ENCODE data around the gene RGS4.

RGS4 gene

DNA sequence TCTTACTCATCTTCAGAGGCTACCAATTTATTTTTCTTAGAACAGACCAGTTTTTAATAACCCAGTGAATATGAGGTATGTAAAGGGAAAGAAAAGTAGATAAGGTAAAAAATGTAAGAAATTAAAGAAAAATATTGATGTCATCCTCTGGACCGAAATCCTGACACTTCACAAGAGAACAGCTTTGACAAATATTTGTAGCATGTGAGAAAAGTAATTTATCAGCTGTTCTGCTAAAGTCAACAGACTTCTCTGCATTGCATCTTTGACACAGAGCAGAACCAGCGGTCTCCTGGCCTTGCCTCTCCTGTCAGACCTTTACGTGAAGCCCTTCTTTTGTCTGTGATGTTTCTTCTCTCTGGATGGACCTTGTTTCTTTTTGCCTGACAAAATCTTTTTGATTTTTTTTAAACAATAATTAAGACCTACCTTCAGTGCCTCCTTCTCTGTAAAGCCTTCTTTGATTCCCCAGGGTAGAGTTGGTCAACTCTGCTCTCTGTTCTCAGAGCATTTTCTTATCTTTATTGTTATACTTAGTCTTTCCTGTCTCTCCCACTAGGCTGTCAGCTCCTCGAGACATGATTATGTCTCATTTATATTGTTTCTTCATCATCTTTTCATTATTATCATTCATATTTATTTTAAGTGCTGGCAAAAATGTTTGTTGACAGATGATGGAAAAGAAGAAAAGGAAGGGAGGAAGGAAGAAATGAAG is 35.4 kb downstream of the RGS4 start:
- DNase-seq, result no peak

DNA sequence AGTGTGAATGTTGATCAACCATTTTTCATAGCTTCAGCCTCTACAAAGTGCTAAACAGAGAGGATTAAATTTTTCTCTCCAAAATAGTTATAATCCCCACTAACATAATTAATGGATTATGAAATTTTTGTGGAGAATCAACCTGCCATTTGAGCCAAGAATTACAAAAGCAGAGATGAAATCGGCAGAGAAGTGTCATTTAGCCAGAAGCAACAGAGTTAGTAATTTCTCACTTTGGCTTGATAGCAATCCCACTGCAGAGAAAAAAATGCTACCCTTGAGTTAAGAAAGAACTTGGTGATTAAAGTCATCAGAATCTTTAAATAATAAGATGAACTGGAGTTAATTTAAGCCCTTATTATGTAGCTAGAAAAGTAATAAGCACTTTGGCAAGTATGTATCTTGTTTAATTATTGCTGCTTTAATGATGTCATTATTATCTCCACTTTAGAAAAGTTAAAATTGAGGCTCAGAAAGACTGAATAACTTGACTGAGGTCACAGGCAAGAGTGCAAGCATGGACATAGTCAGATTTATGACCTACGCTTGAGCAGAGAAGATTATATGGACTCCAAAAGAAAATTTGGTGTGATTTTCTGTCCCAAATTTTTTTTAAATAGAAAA is 37.3 kb downstream of the RGS4 start:
- no peak for DNase-seq

DNA sequence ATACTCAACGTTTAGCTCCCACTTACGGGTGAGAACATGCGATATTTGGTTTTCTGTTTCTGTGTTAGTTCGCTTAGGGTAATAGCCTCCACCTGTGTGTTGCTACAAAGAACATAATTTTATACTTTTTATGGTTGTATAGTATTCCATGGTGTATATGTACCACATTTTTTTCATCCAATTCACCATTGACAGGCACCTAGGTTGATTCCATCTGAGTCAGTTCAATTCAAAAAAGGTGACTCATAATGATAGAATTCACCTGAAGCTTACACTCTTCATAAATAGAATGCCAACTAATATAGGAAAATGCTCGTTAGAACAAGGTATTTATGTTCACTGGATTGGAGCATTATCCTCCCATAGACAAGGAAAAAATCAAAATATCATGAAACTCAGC is 38.5 kb downstream of the RGS4 start:
- no peak for DNase-seq

DNA sequence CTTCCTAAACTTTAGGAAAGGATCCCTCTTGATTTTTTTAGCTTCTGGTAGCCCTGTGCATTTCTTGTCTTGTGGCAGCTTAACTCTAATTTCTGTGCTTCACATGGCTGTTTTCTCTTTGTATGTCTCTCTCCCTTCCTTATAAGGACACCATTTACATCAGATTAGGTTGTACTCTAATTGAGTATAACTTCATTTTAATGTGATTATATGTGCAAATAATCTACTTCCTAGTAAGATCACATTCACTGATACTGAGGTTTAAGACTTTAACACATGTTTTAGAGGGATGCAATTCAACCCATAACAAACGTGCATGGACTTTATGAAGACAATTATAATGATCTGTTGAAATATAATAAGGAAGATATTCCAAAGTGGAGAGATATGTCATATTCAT is 46.7 kb downstream of the RGS4 start:
- no peak for DNase-seq

DNA sequence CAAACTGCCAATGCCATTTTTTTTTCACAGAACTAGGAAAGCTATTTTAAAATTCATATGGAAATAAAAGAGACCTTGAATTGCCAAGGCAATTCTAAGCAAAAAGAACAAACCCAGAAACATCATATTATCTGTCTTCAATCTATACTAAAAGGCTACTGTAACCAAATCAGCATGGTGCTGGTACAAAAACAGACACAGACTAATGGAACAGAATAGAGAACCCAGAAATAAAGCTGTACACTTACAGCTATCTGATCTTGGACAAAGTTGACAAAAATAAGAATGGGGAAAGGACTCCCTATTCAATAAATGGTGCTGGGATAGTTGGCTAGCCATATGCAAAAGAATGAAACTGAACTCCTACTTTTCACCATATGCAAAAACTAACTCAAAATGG is 50.5 kb downstream of the RGS4 start:
- DNase-seq, result no peak

DNA sequence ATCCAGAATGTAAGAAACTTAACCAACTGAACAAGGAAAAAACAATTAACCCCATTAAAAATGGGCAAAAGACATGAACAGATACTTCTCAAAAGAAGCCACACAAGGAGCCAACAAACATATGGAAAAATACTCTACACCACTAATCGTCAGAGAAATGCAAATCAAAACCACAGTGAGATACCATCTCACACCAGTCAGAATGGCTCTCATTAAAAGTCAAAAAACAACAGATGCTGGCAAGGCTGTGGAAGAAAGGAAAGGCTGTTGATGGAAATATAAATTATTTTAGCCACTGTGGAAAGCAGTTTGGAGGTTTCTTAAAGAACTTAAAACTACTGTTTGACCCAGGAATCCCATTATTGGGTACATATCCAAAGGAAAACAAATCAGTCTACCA is 51.2 kb downstream of the RGS4 start:
- DNase-seq, result no peak

DNA sequence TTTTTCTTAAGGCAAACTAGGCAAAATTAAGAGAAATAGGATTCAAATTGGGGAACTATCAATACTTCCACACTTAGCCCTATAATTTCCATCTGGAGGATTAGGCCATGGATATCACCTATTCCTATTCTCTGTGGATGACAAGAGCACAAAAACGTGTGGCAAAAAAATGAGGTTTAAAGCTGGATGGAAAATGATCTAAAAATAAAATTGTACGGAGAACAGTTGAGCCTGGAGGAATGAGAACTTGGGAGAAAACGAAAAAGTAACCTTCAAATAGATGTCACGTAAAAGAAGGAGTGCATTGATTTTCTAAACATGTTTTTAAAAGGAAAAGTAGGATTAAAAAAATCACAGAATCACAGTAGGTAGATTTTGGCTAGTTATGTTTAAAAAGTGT is 55.7 kb downstream of the RGS4 start:
- DNase-seq, result no peak
